PC-3 (cell line): ENCODE data around the gene DNAJC6.

ENCODE experiments used
- CTCF ChIP-seq: fragments of 300-600 bp; sonication (generic); conservative IDR thresholded peaks from 2 replicates; pipeline ENCODE4 v1.5.1; 2017; ENCODE audit warnings: antibody characterized with exemption, low read depth, mild to moderate bottlenecking, low read length
- EZH2 ChIP-seq: fragments of 300-600 bp; sonication (generic); IDR thresholded peaks from one replicate; pipeline ENCODE4 v1.6.1; 2017; ENCODE audit warnings: antibody characterized with exemption, mild to moderate bottlenecking, low read length; ENCODE audit not compliant: unreplicated experiment
- EZH2phosphoT487 ChIP-seq: fragments of 300-600 bp; sonication (generic); IDR thresholded peaks from 2 replicates; pipeline ENCODE4 v1.6.1; 2018; ENCODE audit warnings: mild to moderate bottlenecking, antibody characterized with exemption, low read length, borderline replicate concordance

- no peak for TF ChIP-seq CTCF
- TF ChIP-seq EZH2: no peak
- TF ChIP-seq EZH2phosphoT487: no peak
Measured at GRCh38 chr1:65420590-65421350, 111.4 kb downstream of the DNAJC6 start, which contains the start of the genes LEPR and LEPROT.
